ENCODE results near the gene SORBS1. TPM values are rescaled to one million over a fixed set of nuclear protein-coding genes. Genes with fewer than 3 reads are reported as not detected.

Gene SORBS1
- total and polyA plus RNA-seq, 3 donors from 2014 or later, result 34.4 to 46.6 (median 38.8) TPM

GRCh38 chr10:95445837-95446486 is 115.2 kb downstream of the SORBS1 start:
- Histone ChIP-seq H3K36me3 (ENCODE audit: low read depth, missing control alignments) (no peaks in the 10 kb centered on the region), H3K27ac (peak overlapping the region; percentile 29 to 70), H3K4me1 (peaks cover 28% of the 10 kb centered on the region), H3K4me3 (no peak overlapping the region), H3K9me3 (no peaks in the 10 kb centered on the region), H3K27me3 (no peaks in the 10 kb centered on the region)
- DNase-seq, result peak; percentile 44
- TF ChIP-seq POLR2A (IDR thresholded peaks at IDR 0.05), result no peak
- peak; percentile 61 to 78 (median 66) for TF ChIP-seq CTCF (IDR thresholded peaks at IDR 0.05)
- intact Hi-C loops (cut with DNase I; ENCODE audit: low total_unique reads), result no loop called here
- WGBS, 2 donors, result 48 to 49% methylated on average over 7 of the region's 7 CpGs

- Histone ChIP-seq H3K4me3 (no peak overlapping the region), H3K9me3 (no peaks in the 10 kb centered on the region), H3K36me3 (ENCODE audit: low read depth, missing control alignments) (no peaks in the 10 kb centered on the region), H3K4me1 (peaks cover 28% of the 10 kb centered on the region), H3K27me3 (no peaks in the 10 kb centered on the region), H3K27ac (peak overlapping the region; percentile 29 to 70)
- WGBS, 2 donors, result 42 to 60% methylated on average over 5 to 6 of the region's 6 CpGs
- peak; percentile 69 for DNase-seq
- intact Hi-C loops (cut with DNase I; ENCODE audit: low total_unique reads), result no loop called here
- TF ChIP-seq POLR2A (IDR thresholded peaks at IDR 0.05) (no peak), CTCF (IDR thresholded peaks at IDR 0.05) (no peak)
Observed at GRCh38 chr10:95445223-95445836, 115.8 kb downstream of the SORBS1 start.

- TF ChIP-seq POLR2A (IDR thresholded peaks at IDR 0.05), result no peak
- no peak for TF ChIP-seq CTCF (IDR thresholded peaks at IDR 0.05)
- Histone ChIP-seq H3K9me3 (no peaks in the 10 kb centered on the region), H3K4me3 (no peak overlapping the region), H3K36me3 (ENCODE audit: low read depth, missing control alignments) (no peaks in the 10 kb centered on the region), H3K27me3 (no peaks in the 10 kb centered on the region), H3K27ac (peak overlapping the region in 1 of 2 donors; percentile 70), H3K4me1 (peaks cover 28% of the 10 kb centered on the region)
- intact Hi-C loops (cut with DNase I; ENCODE audit: low total_unique reads), result loop anchor here (5.0 kb wide), 1 partner anchor 33 kb away; no protein-coding TSS in a partner anchor
- no peak for DNase-seq
- WGBS, 2 donors, result 83 to 85% methylated on average over 5 of the region's 5 CpGs
Observed at GRCh38 chr10:95444792-95445191, 116.4 kb downstream of the SORBS1 start.

GRCh38 chr10:95443636-95444035 is 117.5 kb downstream of the SORBS1 start:
- no peaks in the 10 kb centered on the region for H3K36me3 ChIP-seq (ENCODE audit: low read depth, missing control alignments)
- H3K4me1 ChIP-seq, result peaks cover 30% of the 10 kb centered on the region
- no peak for DNase-seq
- 56% methylated on average over 1 of the region's 1 CpG for WGBS, 2 donors
- no peaks in the 10 kb centered on the region for H3K27me3 ChIP-seq
- intact Hi-C loops (cut with DNase I; ENCODE audit: low total_unique reads), result loop anchor here (5.0 kb wide), 1 partner anchor 34 kb away; no protein-coding TSS in a partner anchor
- H3K4me3 ChIP-seq, result no peak overlapping the region
- peak overlapping the region in 1 of 2 donors; percentile 25 for H3K27ac ChIP-seq
- TF ChIP-seq POLR2A (IDR thresholded peaks at IDR 0.05), result no peak
- no peak for TF ChIP-seq CTCF (IDR thresholded peaks at IDR 0.05)
- no peaks in the 10 kb centered on the region for H3K9me3 ChIP-seq

Measured in testis (tissue), 3 donors.